Progenitor cell of endocrine pancreas (in vitro differentiated cells): ENCODE measurements around the gene LRRN1. TPM values are rescaled to one million over a fixed set of nuclear protein-coding genes. Genes with fewer than 3 reads are reported as not detected.
"Not testable (repeated sequence)": the region's sequence is repeated elsewhere in the genome, so short reads cannot be mapped to it uniquely, and the experiment has no call there.

Experiments
- DNase-seq: peaks from one replicate; pipeline ENCODE4 v3.0.0; 2021; ENCODE audit warnings: low spot score; ENCODE audit not compliant: unreplicated experiment
- H3K27ac Mint-ChIP-seq: 2 replicates; pipeline ENCODE4 v1.8.0; 2021; ENCODE audit warnings: mild to moderate bottlenecking, moderate library complexity, mixed read lengths
- H3K27me3 Mint-ChIP-seq: 2 replicates; pipeline ENCODE4 v1.8.0; 2021; ENCODE audit warnings: mixed read lengths
- H3K36me3 Mint-ChIP-seq: 2 replicates; pipeline ENCODE4 v1.8.0; 2022; ENCODE audit warnings: mixed read lengths; ENCODE audit not compliant: insufficient read depth
- H3K4me1 Mint-ChIP-seq: 2 replicates; pipeline ENCODE4 v1.8.0; 2021; ENCODE audit warnings: low read depth, mixed read lengths
- H3K4me3 Mint-ChIP-seq: 2 replicates; pipeline ENCODE4 v1.8.0; 2021; ENCODE audit warnings: low read depth, mild to moderate bottlenecking, moderate library complexity, mixed read lengths
- H3K9me3 Mint-ChIP-seq: 2 replicates; pipeline ENCODE4 v1.8.0; 2021; ENCODE audit warnings: low read depth, mixed read lengths
- total RNA-seq: library from RNA; stranded (reverse); gene quantifications from 2 replicates; pipeline ENCODE4 v1.2.1, GENCODE V29; 2021
- TF ChIP-seq, protein P1 (sequence below): fragments of 200-600 bp; sonication (generic); IDR thresholded peaks from one replicate; pipeline ENCODE4 v1.5.0; 2021; ENCODE audit warnings: antibody characterized with exemption, mild to moderate bottlenecking; ENCODE audit not compliant: unreplicated experiment

Gene LRRN1
- total RNA-seq, 1 donor from 2014 or later: 222 TPM

DNA sequence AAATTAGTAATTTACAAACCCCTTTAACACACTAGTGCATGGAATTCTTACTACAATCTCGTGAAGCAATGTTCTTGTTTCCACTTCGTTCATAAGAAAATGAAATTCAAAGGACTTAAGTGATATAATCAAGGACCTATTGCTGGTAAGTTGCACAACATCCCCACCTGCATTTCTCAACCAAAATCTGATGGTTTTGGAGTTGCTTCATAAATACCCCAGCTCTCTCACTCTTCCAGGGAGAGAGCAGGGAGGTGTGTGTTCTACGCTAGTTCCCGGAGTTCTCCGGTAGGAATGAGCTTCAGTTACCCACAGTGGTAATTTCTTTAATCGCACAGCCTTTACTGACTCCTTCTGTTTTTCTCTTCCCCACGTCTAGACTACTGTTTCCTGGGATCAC lies 81.8 kb downstream of the LRRN1 start:
- Mint-ChIP-seq H3K36me3 (peaks cover under 1% of the 10 kb centered on the region), H3K27me3 (peaks cover 6% of the 10 kb centered on the region), H3K4me1 (no peaks in the 10 kb centered on the region), H3K4me3 (no peak overlapping the region), H3K27ac (no peak overlapping the region), H3K9me3 (peaks cover 4% of the 10 kb centered on the region)
- DNase-seq: no peak
- TF ChIP-seq, protein P1, sequence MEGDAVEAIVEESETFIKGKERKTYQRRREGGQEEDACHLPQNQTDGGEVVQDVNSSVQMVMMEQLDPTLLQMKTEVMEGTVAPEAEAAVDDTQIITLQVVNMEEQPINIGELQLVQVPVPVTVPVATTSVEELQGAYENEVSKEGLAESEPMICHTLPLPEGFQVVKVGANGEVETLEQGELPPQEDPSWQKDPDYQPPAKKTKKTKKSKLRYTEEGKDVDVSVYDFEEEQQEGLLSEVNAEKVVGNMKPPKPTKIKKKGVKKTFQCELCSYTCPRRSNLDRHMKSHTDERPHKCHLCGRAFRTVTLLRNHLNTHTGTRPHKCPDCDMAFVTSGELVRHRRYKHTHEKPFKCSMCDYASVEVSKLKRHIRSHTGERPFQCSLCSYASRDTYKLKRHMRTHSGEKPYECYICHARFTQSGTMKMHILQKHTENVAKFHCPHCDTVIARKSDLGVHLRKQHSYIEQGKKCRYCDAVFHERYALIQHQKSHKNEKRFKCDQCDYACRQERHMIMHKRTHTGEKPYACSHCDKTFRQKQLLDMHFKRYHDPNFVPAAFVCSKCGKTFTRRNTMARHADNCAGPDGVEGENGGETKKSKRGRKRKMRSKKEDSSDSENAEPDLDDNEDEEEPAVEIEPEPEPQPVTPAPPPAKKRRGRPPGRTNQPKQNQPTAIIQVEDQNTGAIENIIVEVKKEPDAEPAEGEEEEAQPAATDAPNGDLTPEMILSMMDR: no peak

DNA sequence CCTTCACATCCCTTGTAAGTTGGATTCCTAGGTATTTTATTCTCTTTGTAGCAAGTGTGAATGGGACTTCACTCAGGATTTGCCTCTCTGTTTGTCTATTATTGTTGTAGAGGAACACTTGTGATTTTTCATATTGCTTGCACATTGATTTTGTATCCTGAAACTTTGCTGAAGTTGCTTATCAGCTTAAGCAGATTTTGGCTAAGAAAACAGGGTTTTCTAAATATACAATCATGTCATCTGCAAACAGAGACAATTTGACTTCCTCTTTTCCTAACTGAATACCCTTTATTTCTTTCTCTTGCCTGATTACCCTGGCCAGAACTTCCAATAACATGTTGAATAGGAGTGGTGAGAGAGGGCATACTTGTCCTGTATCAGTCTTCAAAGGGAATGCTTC lies 88.1 kb downstream of the LRRN1 start:
- H3K4me1 Mint-ChIP-seq, H3K4me3 Mint-ChIP-seq, H3K27ac Mint-ChIP-seq, DNase-seq, H3K27me3 Mint-ChIP-seq: not testable (repeated sequence)
- H3K36me3 Mint-ChIP-seq: peaks cover 22% of the 10 kb centered on the region
- peaks cover 33% of the 10 kb centered on the region for H3K9me3 Mint-ChIP-seq

DNA sequence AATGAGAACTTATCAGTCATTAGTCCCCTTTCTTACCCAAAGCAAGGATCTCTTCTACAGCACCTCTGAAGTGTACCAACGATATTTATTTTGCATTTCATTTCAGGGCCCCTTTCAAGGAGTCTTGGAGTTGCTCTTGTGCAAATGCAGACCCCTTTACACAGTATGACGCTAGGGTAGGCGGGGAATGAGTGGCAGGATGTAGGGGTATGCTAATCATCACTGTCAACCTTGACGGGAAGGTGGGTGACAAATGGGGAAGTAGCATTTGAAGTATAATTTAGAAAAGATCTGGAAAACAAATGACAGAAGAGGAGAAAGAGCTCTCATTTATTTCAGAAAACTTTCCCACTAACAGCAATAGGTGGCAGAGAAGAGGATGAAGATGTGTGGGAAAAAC lies 94.4 kb downstream of the LRRN1 start:
- peaks cover 19% of the 10 kb centered on the region for H3K36me3 Mint-ChIP-seq
- DNase-seq: no peak
- H3K27ac Mint-ChIP-seq: no peak overlapping the region
- H3K4me1 Mint-ChIP-seq: no peaks in the 10 kb centered on the region
- H3K27me3 Mint-ChIP-seq: no peaks in the 10 kb centered on the region
- TF ChIP-seq, protein P1: no peak
- peaks cover 16% of the 10 kb centered on the region for H3K9me3 Mint-ChIP-seq
- no peak overlapping the region for H3K4me3 Mint-ChIP-seq
